Sigmoid colon (tissue), 7 donors: ENCODE data around the gene GNA12. TPM values are rescaled to one million over a fixed set of nuclear protein-coding genes. Genes with fewer than 3 reads are reported as not detected.
A peak's percentile ranks its signal among the peaks of the same experiment; 100 is the strongest.

Experiments used
- DNase-seq: peaks from one replicate; pipeline ENCODE4 v3.0.0-alpha.2; 2019
- H3K27ac ChIP-seq, 4 donors: fragments of 200-600 bp; sonication (generic); one replicate each; pipeline ENCODE4 v1.5.1; 2016 to 2019; ENCODE audit warnings: mild to moderate bottlenecking in 1 of 4
- H3K27me3 ChIP-seq, 3 donors: fragments of 200-600 bp; sonication (generic); one replicate each; pipeline ENCODE4 v1.5.1; 2019; ENCODE audit warnings: mild to moderate bottlenecking in 1 of 3
- H3K36me3 ChIP-seq, 4 donors: fragments of 200-600 bp; sonication (generic); one replicate each; pipeline ENCODE4 v1.5.1; 2016 to 2019
- H3K4me1 ChIP-seq, 4 donors: fragments of 200-600 bp; sonication (generic); one replicate each; pipeline ENCODE4 v1.5.1; 2017 to 2019
- H3K4me3 ChIP-seq, 4 donors: fragments of 200-600 bp; sonication (generic); one replicate each; pipeline ENCODE4 v1.5.1; 2017 to 2019; ENCODE audit warnings: mild to moderate bottlenecking in 2 of 4, moderate library complexity in 1 of 4
- H3K9me3 ChIP-seq, 4 donors: fragments of 200-600 bp in 3 of 4; sonication (generic) in 3 of 4; one replicate each; pipeline versions ENCODE4 v1.5.1 to v1.6.1; 2013 to 2019
- CTCF ChIP-seq, 4 experiments: fragments of 450-650 bp in 3 of 4; fragments of 200-600 bp in 1 of 4; IDR thresholded peaks; one replicate each; pipeline ENCODE4 v1.5.1; 2016 to 2019; ENCODE audit warnings: antibody characterized with exemption in 4 of 4, mild to moderate bottlenecking in 3 of 4, moderate library complexity in 2 of 4
- EP300 ChIP-seq, 4 donors: sonication (generic); formaldehyde crosslinking; IDR thresholded peaks; one replicate each; pipeline ENCODE4 v1.6.1; 2017; ENCODE audit warnings: antibody characterized with exemption in 4 of 4
- POLR2A ChIP-seq, 2 donors: fragments of 450-650 bp; IDR thresholded peaks; one replicate each; pipeline ENCODE4 v1.6.1; 2016; ENCODE audit warnings: antibody characterized with exemption in 2 of 2, mild to moderate bottlenecking in 2 of 2, moderate library complexity in 2 of 2
- POLR2AphosphoS5 ChIP-seq, 4 donors: sonication (generic); formaldehyde crosslinking; IDR thresholded peaks; one replicate each; pipeline ENCODE4 v1.6.1; 2017; ENCODE audit warnings: antibody characterized with exemption in 4 of 4
- WGBS, 2 donors: extraction: QIAGEN DNeasy Blood & Tissue Kit; methylation state at CpG; one replicate each; pipeline ENCODE4 v1.1.7; 2013; 5-methylcytosine and 5-hydroxymethylcytosine counted together
- intact Hi-C: fragments of 100-400 bp; cut with DNase I; formaldehyde crosslinking; loops from one replicate; pipeline ENCODE4 v1.15.1; 2023
- polyA plus RNA-seq, 3 donors: library from polyadenylated mRNA; stranded (reverse); fragments of 200-250 nt; gene quantifications; one replicate each; pipeline ENCODE4 v1.2.3, GENCODE V29; 2013
- total RNA-seq, 4 donors: library from RNA; depleted of rRNA; stranded (reverse); fragments of >200 nt; gene quantifications; one replicate each; pipeline ENCODE4 v1.1.0, GENCODE V29; 2016
- donor health status: healthy with polysubstance abuse.
- donor health status: Bipolar disorder and iron deficiency.
- donor health status: healthy.

Gene GNA12
- total and polyA plus RNA-seq, 7 donors, result 13.2 to 46.5 (median 22.0) TPM

GRCh38 chr7:2818121-2818520 lies 26.0 kb downstream of the GNA12 start:
- peak overlapping the region; percentile 9 to 32 (median 22) for H3K27ac ChIP-seq
- TF ChIP-seq POLR2A (IDR thresholded peaks at IDR 0.05) (no peak), POLR2AphosphoS5 (IDR thresholded peaks at IDR 0.05) (no peak), CTCF (IDR thresholded peaks at IDR 0.05) (no peak), EP300 (IDR thresholded peaks at IDR 0.05) (no peak)
- H3K9me3 ChIP-seq, result no peaks in the 10 kb centered on the region
- H3K36me3 ChIP-seq, result no peaks in the 10 kb centered on the region
- intact Hi-C loops, result no loop called here
- 76 to 86% methylated on average over 7 of the region's 7 CpGs for WGBS, 2 donors
- no peak overlapping the region for H3K4me3 ChIP-seq
- H3K4me1 ChIP-seq, result peaks cover 0 to 59% (median 50%) of the 10 kb centered on the region in 4 donors
- H3K27me3 ChIP-seq, result no peaks in the 10 kb centered on the region
- DNase-seq, result peak; percentile 74

GRCh38 chr7:2817456-2817855 lies 26.7 kb downstream of the GNA12 start:
- Histone ChIP-seq H3K36me3 (no peaks in the 10 kb centered on the region), H3K9me3 (no peaks in the 10 kb centered on the region), H3K4me3 (no peak overlapping the region), H3K4me1 (peaks cover 0 to 63% (median 52%) of the 10 kb centered on the region in 4 donors), H3K27ac (peak overlapping the region in 2 of 4 donors; percentile 24 to 32), H3K27me3 (no peaks in the 10 kb centered on the region)
- 83 to 89% methylated on average over 3 of the region's 3 CpGs for WGBS, 2 donors
- intact Hi-C loops, result no loop called here
- DNase-seq, result peak; percentile 41
- TF ChIP-seq EP300 (IDR thresholded peaks at IDR 0.05) (no peak), POLR2A (IDR thresholded peaks at IDR 0.05) (no peak), CTCF (IDR thresholded peaks at IDR 0.05) (no peak), POLR2AphosphoS5 (IDR thresholded peaks at IDR 0.05) (no peak)

GRCh38 chr7:2815875-2816245 lies 28.2 kb downstream of the GNA12 start:
- peaks cover 0 to 62% (median 51%) of the 10 kb centered on the region in 4 donors for H3K4me1 ChIP-seq
- H3K27me3 ChIP-seq, result no peaks in the 10 kb centered on the region
- H3K9me3 ChIP-seq, result no peaks in the 10 kb centered on the region
- no peak overlapping the region for H3K27ac ChIP-seq
- TF ChIP-seq POLR2A (IDR thresholded peaks at IDR 0.05) (no peak), POLR2AphosphoS5 (IDR thresholded peaks at IDR 0.05) (no peak), CTCF (IDR thresholded peaks at IDR 0.05) (no peak), EP300 (IDR thresholded peaks at IDR 0.05) (no peak)
- no peaks in the 10 kb centered on the region for H3K36me3 ChIP-seq
- WGBS, 2 donors, result 91% methylated on average over 16 of the region's 16 CpGs
- DNase-seq, result peak; percentile 56
- intact Hi-C loops, result no loop called here
- no peak overlapping the region for H3K4me3 ChIP-seq

- intact Hi-C loops, result no loop called here
- no peak for TF ChIP-seq CTCF (IDR thresholded peaks at IDR 0.05)
- TF ChIP-seq POLR2A (IDR thresholded peaks at IDR 0.05), result no peak
- TF ChIP-seq EP300 (IDR thresholded peaks at IDR 0.05), result no peak
- TF ChIP-seq POLR2AphosphoS5 (IDR thresholded peaks at IDR 0.05), result no peak
- WGBS, 2 donors, result 95 to 96% methylated on average over 31 of the region's 31 CpGs
- DNase-seq, result peak; percentile 60
- no peak overlapping the region for H3K4me3 ChIP-seq
- H3K4me1 ChIP-seq, result peaks cover 0 to 61% (median 49%) of the 10 kb centered on the region in 4 donors
- H3K9me3 ChIP-seq, result no peaks in the 10 kb centered on the region
- peak overlapping the region in 2 of 4 donors; percentile 39 to 45 for H3K27ac ChIP-seq
- no peaks in the 10 kb centered on the region for H3K27me3 ChIP-seq
- H3K36me3 ChIP-seq, result no peaks in the 10 kb centered on the region
These were observed 28.9 kb downstream of the GNA12 start for GRCh38 chr7:2814946-2815874.
